Adrenal gland (tissue), 5 donors: Measurements from ENCODE around the gene PARVA.

Source experiments
- CTCF ChIP-seq, 6 experiments: fragments of 450-650 bp in 4 of 6; fragments of 200-600 bp in 2 of 6; sonication (generic) in 1 of 6; IDR thresholded peaks; 1 replicate in 5 of 6; 2 replicates in 1 of 6; pipeline versions ENCODE4 v1.5.1 to v1.8.0; 2016 to 2021; ENCODE audit warnings: antibody characterized with exemption in 6 of 6, mild to moderate bottlenecking in 2 of 6, moderate library complexity in 1 of 6
- POLR2A ChIP-seq, 2 donors: fragments of 450-650 bp; IDR thresholded peaks; one replicate each; pipeline ENCODE4 v1.6.1; 2017; ENCODE audit warnings: antibody characterized with exemption in 2 of 2, mild to moderate bottlenecking in 2 of 2, moderate library complexity in 1 of 2
- donor health status: DM: no; HTN: no; CAD: no.

GRCh38 chr11:12454782-12455181 lies 77.4 kb downstream of the PARVA start:
- no peak for TF ChIP-seq CTCF (IDR thresholded peaks at IDR 0.05)
- TF ChIP-seq POLR2A (IDR thresholded peaks at IDR 0.05): no peak
